NCI-H2196 (cell line): ENCODE measurements around the gene GPR160.

Experiments used
- DNase-seq: peaks from one replicate; lab custom pipeline; 2025; ENCODE audit not compliant: unreplicated experiment; lab: John Stamatoyannopoulos, UW

The GPR160 gene

GRCh38 chr3:170027233-170028102, 10.3 kb upstream of the GPR160 start:
- DNase-seq, result no peak

- DNase-seq, result no peak
Observed at GRCh38 chr3:170033489-170033888, 4.3 kb upstream of the GPR160 start.

GRCh38 chr3:170038434-170039110, 777 bp downstream of the GPR160 start:
- peak; percentile 60 for DNase-seq

- no peak for DNase-seq
Observed at GRCh38 chr3:170040418-170040817, 2.6 kb downstream of the GPR160 start.

GRCh38 chr3:170043506-170043905, 5.7 kb downstream of the GPR160 start:
- no peak for DNase-seq

- DNase-seq, result no peak
Observed at GRCh38 chr3:170044271-170044670, 6.5 kb downstream of the GPR160 start.

GRCh38 chr3:170044795-170045244, 7.0 kb downstream of the GPR160 start:
- DNase-seq, result no peak

- no peak for DNase-seq
Observed at GRCh38 chr3:170046269-170047132, 8.7 kb downstream of the GPR160 start.

- no peak for DNase-seq
Observed at GRCh38 chr3:170047133-170047404, 9.3 kb downstream of the GPR160 start.

GRCh38 chr3:170049146-170050000, 11.6 kb downstream of the GPR160 start:
- peak; percentile 61 for DNase-seq

- DNase-seq, result no peak
Observed at GRCh38 chr3:170050753-170051152, 13.0 kb downstream of the GPR160 start.

GRCh38 chr3:170052398-170052797, 14.6 kb downstream of the GPR160 start:
- no peak for DNase-seq

- no peak for DNase-seq
Observed at GRCh38 chr3:170054204-170054603, 16.4 kb downstream of the GPR160 start.

- DNase-seq, result no peak
Observed at GRCh38 chr3:170055209-170055608, 17.4 kb downstream of the GPR160 start.

- DNase-seq, result no peak
Observed at GRCh38 chr3:170056710-170057454, 19.1 kb downstream of the GPR160 start.

- peak; percentile 44 for DNase-seq
Observed at GRCh38 chr3:170057550-170057949, 19.8 kb downstream of the GPR160 start.

- no peak for DNase-seq
Observed at GRCh38 chr3:170058127-170058526, 20.3 kb downstream of the GPR160 start.

- no peak for DNase-seq
Observed at GRCh38 chr3:170059447-170059846, 21.7 kb downstream of the GPR160 start.

GRCh38 chr3:170062068-170062467, 24.3 kb downstream of the GPR160 start:
- no peak for DNase-seq

GRCh38 chr3:170062769-170063168, 25.0 kb downstream of the GPR160 start:
- no peak for DNase-seq
